Stimulated activated CD8-positive, alpha-beta memory T cell treated with anti-CD3 and anti-CD28 coated beads, Interleukin-15, amount 100 ng/mL, for 48 hours (primary cell): ENCODE results near the gene HLA-G.

Source experiments
- DNase-seq, 2 donors: peaks; one replicate each; pipeline ENCODE4 v3.0.0-alpha.2; 2020; ENCODE audit warnings: low read depth in 2 of 2

The HLA-G gene

GRCh38 chr6:29816030-29816429 lies 11.6 kb upstream of the HLA-G start:
- no peak for DNase-seq

GRCh38 chr6:29818892-29819291 lies 8.7 kb upstream of the HLA-G start:
- no peak for DNase-seq

- no peak for DNase-seq
These were observed 3.5 kb upstream of the HLA-G start for GRCh38 chr6:29824144-29824543.

DNA sequence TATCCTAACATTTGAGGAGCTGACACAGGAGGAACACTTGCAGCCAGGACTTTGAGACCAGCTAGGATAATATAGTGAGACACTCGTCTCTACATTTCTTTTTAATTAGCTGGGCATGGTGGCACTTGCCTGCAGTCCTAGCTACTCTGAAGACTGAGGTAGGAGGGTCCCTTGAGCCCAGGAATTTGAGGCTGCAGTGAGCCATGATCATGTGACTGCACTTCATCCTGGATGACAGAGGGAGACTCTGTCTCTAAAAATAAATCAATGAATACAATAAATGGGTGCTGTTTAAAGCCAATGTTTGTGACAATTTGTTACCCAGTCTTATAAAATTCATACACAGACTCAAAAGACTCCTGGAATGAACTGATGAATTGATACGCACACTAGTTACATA lies 1.8 kb upstream of the HLA-G start:
- DNase-seq, result no peak

DNA sequence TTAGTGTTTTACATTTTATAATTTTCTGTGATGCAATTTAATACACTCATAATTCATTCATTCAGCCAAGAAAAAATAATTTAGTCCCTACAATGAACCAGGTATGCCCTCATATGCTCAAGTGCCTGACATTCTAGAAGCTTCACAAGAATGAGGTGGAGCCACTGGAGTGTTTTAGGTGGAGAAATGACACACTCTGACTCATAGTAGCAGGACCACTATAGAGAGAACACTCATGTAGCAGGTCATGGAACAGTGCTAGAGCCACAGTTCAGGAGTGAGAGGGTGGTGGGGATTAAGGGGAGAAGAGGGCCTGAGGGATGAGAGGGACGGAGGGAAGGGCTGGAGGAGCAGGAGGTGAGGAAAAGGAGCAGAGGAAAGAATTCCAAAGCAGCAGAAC lies 1.4 kb upstream of the HLA-G start:
- no peak for DNase-seq

DNA sequence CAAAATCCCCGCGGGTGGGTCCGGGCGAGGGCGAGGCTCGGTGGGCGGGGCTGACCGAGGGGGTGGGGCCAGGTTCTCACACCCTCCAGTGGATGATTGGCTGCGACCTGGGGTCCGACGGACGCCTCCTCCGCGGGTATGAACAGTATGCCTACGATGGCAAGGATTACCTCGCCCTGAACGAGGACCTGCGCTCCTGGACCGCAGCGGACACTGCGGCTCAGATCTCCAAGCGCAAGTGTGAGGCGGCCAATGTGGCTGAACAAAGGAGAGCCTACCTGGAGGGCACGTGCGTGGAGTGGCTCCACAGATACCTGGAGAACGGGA lies 809 bp downstream of the HLA-G start:
- peak in 1 of 2 donors; percentile 8 for DNase-seq

DNA sequence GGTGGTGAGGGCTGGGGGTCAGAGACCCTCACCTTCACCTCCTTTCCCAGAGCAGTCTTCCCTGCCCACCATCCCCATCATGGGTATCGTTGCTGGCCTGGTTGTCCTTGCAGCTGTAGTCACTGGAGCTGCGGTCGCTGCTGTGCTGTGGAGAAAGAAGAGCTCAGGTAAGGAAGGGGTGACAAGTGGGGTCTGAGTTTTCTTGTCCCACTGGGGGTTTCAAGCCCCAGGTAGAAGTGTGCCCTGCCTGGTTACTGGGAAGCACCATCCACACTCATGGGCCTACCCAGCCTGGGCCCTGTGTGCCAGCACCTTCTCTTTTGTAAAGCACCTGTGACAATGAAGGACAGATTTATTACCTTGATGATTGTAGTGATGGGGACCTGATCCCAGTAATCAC lies 2.1 kb downstream of the HLA-G start:
- DNase-seq, result no peak

DNA sequence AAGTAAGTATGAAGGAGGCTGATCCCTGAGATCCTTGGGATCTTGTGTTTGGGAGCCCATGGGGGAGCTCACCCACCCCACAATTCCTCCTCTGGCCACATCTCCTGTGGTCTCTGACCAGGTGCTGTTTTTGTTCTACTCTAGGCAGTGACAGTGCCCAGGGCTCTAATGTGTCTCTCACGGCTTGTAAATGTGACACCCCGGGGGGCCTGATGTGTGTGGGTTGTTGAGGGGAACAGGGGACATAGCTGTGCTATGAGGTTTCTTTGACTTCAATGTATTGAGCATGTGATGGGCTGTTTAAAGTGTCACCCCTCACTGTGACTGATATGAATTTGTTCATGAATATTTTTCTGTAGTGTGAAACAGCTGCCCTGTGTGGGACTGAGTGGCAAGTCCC lies 2.8 kb downstream of the HLA-G start:
- DNase-seq, result no peak

GRCh38 chr6:29831776-29832175 lies 4.2 kb downstream of the HLA-G start:
- DNase-seq, result no peak

GRCh38 chr6:29834564-29835436 lies 7.2 kb downstream of the HLA-G start:
- peak in 1 of 2 donors; percentile 18 for DNase-seq

DNA sequence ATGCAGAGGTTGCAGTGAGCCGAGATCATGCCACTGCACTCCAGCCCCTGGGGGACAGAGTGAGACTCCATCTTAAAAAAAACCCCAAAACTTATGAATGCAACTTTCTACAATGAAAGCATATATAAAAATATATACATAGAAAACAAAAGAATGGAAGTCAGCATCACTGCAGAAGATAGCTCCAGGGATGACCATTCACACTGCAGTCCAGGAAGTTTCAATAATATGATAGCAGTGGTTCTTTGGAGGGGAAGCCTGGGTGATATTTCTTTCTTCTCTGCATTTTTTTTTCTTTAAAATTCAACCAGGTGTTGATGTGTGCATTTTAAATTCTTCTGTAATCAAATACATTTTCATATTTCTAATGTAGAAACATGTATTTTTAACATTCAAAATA lies 12.3 kb downstream of the HLA-G start:
- DNase-seq, result no peak

GRCh38 chr6:29841030-29841429 lies 13.4 kb downstream of the HLA-G start:
- DNase-seq, result no peak

DNA sequence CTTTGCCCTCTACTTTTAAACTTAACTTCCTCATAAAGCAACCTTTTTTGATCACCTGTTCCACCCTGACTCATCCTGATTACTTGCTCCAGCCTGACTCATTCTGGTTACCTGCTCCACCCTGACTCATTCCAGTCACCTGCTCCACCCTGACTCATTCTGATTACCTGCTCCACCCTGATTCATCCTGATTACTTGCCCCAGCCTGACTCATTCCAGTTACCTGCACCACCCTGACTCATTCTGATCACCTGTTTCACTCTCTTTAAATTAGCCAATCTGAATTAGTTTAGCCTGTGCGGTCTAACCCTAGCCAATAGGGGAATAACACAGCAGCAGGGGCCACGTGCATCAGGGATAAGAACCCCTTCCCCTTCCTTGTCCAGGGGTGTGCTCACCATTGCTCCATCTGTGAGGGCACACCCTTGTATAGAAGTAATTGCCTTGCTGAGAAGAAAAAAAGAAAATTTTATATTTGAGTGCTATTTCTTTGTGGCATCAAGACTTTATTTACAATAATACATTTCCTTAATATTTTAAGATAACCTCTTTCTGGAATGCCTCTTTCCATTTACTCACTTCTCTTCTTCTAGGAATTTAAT lies 17.9 kb downstream of the HLA-G start:
- DNase-seq, result peak in 1 of 2 donors; percentile 32

DNA sequence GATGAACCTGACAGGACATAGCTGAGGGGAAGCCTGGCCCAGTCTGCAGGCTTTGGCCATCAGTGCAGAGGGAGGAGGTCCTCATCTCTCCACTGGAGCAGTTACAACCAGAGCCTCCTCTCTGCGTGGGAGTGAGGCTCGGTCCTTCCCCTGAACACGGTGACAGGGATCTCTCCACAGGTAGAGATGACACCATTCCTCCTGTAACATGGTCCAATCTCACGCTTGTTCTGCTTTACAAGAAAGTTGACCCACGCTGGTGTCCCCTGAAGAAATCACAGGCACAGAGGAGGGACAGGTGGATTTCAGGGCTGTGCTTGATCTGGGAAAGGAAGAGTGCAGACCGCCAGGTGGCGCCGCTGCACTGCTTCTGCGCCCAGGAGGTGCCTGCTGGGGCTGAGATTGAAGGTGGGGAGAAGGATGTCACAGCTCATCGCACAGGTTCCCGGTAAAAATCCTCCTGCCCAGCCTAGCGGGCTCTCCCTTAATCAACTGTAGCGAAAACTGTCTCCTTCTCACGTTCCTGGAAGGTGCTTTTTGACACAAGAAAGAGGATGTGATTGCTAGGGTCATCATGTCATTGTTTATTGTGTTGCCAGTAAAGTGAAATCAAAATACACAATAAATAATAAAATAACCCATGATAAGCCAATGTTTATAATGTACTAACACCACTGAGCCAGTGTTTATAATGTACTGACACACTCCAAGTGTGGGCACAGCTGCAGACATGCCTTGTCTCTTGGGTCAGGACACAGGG lies 20.4 kb downstream of the HLA-G start:
- peak; percentile 55 to 68 for DNase-seq

GRCh38 chr6:29850011-29850553 lies 22.5 kb downstream of the HLA-G start:
- no peak for DNase-seq

DNA sequence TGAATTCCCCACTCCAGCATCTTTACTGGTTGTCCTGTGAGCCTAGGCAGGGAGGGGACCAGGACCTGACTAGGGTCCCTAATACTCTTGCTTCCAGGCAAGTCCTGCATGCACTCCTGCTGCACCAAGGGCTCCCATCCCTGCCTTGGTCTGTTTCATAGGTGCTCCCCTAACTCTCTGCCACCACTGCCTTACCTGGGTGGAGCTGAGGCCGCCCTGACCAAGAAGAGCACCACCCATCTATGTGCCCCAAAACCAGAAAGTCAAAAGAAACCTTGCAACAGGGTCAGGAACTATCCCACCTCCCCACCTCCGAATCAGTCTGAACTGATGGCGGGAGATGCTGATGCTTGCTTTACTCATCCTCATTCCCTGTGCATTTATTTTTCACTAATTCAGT lies 23.6 kb downstream of the HLA-G start:
- no peak for DNase-seq

- no peak for DNase-seq
These were observed 25.6 kb downstream of the HLA-G start for GRCh38 chr6:29853245-29853644.

DNA sequence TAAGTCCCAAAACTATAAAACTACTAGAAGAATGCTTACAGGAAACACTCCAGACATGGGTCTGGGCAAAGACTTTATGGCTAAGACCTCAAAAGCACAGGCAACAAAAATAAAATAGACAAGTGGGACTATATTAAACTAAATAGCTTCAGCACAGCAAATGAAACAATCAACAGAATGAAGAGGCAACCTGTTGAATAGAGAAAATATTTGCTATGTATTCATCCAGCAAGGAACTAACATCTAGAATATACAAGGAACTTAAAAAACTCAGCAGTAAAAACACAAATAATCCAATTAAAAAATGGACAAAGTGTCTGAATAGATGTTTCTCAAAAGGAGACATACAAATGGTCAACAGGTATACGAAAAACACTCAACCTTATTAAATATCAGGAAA lies 30.4 kb downstream of the HLA-G start:
- DNase-seq, result no peak

- DNase-seq, result no peak
These were observed 34.1 kb downstream of the HLA-G start for GRCh38 chr6:29861521-29862255.

DNA sequence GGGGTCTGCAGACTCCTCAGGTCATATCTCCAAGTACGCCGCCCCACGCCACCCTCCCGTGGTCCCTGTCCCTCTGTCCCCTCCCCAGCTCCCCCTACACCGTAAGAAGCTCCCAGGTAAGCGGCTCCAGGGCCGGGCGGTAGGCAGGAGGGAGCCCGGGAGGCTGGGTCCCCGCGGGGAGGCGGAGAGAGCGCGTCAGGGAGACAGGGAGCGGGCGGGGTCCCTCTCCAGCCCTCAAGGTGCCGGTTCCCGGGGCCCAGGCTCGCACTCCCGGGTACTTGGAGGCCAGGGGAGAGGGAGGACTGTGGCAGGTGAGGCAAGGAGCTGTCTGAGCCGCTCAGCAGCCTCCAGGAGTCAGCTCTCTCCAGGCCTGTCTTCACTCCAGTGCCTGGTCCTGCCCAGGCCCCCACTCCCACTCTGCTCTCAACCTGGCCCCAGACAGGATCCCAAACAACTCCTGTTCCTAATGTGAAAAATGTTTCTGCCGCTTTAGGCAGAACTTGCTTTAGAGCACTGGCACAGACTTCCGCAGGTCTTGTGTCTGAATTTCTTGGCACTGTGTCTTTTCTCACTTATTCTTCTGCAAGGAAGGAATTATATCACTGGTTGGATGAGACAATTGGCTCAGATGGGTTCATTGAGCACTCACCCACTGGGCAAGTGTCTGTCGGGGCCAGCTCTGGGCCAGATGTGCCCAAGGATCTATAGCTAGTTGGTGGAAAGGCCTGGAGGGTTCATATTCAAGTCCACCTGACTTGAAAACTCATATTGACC lies 36.6 kb downstream of the HLA-G start:
- DNase-seq, result no peak

GRCh38 chr6:29865631-29866030 lies 38.0 kb downstream of the HLA-G start:
- no peak for DNase-seq
